ENCODE data around the gene ZDHHC11. TPM values are rescaled to one million over a fixed set of nuclear protein-coding genes. Genes with fewer than 3 reads are reported as not detected.

The ZDHHC11 gene
- total RNA-seq, 1 experiment from 2014 or later = 17.0 TPM

DNA sequence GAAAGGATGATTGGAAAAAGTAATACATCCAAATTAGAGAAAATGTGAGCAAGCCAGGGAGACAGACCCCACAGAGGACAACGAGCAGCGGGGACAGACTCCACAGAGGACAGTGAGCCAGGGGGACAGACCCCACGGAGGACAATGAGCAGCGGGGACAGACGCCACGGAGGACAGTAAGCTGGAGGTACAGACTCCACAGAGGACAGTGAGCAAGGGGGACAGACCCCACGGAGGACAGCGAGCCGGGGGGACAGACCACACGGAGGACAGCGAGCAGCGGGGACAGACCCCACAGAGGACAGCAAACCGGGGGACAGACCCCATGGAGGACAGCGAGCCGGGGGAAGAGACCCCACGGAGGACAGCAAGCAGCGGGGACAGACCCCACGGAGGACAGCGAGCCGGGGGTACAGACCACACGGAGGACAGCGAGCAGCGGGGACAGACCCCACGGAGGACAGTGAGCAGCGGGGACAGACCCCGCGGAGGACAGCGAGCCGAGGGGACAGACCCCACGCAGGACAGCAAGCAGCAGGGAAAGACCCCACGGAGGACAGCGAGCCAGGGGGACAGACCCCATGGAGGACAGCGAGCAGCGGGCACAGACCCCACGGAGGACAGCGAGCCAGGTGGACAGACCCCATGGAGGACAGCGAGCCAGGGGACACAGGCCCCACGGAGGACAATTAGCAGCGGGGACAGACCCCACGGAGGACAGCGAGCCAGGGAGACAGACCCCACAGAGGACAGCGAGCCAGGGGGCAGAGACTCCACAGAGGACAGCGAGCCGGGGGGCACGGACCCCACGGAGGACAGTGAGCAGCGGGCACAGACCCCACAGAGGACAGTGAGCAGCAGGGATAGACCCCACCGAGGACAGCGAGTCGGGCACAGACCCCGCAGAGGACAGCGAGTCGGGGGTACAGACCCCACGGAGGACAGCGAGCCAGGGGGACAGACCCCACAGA, 1.9 kb upstream of the ZDHHC11 start:
- ATAC-seq (no peak), DNase-seq (ENCODE audit: low read depth, low spot score) (no peak)
- CTCF ChIA-PET = no interaction called here
- Histone ChIP-seq H3K4me2 (ENCODE audit: low read length) (no peak overlapping the region), H3K9me3 (ENCODE audit: control insufficient read depth in 1 of 2, insufficient read depth in 1 of 2, low read depth in 1 of 2, low read length in 2 of 2) (no peaks in the 10 kb centered on the region), H3K79me2 (ENCODE audit: insufficient read depth, low read length) (no peaks in the 10 kb centered on the region), H3K9me2 (ENCODE audit: insufficient read depth) (no peaks in the 10 kb centered on the region), H2AFZ (ENCODE audit: low read depth, low read length, poor library complexity, severe bottlenecking) (no peak overlapping the region), H3K27ac (ENCODE audit: low read depth, low read length) (no peak overlapping the region), H4K20me1 (ENCODE audit: insufficient read depth) (no peaks in the 10 kb centered on the region), H3K27me3 (ENCODE audit: insufficient read depth, low read length) (no peaks in the 10 kb centered on the region), H3K36me3 (ENCODE audit: control insufficient read depth in 1 of 2, insufficient read depth in 2 of 2, low read length in 2 of 2) (no peaks in the 10 kb centered on the region), H3K9ac (ENCODE audit: low read length) (no peak overlapping the region), H3K4me3 (replicated peaks in 1 of 2; ENCODE audit: low read depth in 1 of 2, low read length in 2 of 2) (no peak overlapping the region), H3K4me1 (ENCODE audit: control insufficient read depth in 1 of 2, insufficient read depth in 2 of 2, low read length in 2 of 2) (no peaks in the 10 kb centered on the region)
- no TSS peak for BruUV-seq (replicated peaks)
- RAD21 ChIA-PET (ENCODE audit: low non-redundant PET in 1 of 2, low total read pairs in 2 of 2, uncharacterized antibody in 2 of 2, unreplicated experiment in 2 of 2) = no interaction called here
- no peak for TF ChIP-seq EZH2 (IDR thresholded peaks at IDR 0.05)
- no peak for TF ChIP-seq EGR1 (IDR thresholded peaks at IDR 0.05; ENCODE audit: low read depth)
- TF ChIP-seq ZNF274 (IDR thresholded peaks at IDR 0.05; ENCODE audit: low read depth, low read length) = no peak
- TF ChIP-seq ELF1 (IDR thresholded peaks at IDR 0.05; ENCODE audit: borderline replicate concordance, low read depth) = no peak
- TF ChIP-seq JUND (IDR thresholded peaks at IDR 0.05) = no peak
- no peak for TF ChIP-seq FOSL1 (IDR thresholded peaks at IDR 0.05; ENCODE audit: low read depth)
- TF ChIP-seq SP1 (IDR thresholded peaks at IDR 0.05; ENCODE audit: low read depth) = no peak
- TF ChIP-seq, protein P1, sequence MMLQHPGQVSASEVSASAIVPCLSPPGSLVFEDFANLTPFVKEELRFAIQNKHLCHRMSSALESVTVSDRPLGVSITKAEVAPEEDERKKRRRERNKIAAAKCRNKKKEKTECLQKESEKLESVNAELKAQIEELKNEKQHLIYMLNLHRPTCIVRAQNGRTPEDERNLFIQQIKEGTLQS (IDR thresholded peaks at IDR 0.05) = no peak
- TF ChIP-seq, protein P2, sequence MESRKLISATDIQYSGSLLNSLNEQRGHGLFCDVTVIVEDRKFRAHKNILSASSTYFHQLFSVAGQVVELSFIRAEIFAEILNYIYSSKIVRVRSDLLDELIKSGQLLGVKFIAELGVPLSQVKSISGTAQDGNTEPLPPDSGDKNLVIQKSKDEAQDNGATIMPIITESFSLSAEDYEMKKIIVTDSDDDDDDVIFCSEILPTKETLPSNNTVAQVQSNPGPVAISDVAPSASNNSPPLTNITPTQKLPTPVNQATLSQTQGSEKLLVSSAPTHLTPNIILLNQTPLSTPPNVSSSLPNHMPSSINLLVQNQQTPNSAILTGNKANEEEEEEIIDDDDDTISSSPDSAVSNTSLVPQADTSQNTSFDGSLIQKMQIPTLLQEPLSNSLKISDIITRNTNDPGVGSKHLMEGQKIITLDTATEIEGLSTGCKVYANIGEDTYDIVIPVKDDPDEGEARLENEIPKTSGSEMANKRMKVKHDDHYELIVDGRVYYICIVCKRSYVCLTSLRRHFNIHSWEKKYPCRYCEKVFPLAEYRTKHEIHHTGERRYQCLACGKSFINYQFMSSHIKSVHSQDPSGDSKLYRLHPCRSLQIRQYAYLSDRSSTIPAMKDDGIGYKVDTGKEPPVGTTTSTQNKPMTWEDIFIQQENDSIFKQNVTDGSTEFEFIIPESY (IDR thresholded peaks at IDR 0.05; ENCODE audit: extremely low read depth, insufficient replicate concordance, low read length) = no peak
- TF ChIP-seq YY1 (IDR thresholded peaks at IDR 0.05; ENCODE audit: extremely low read depth, insufficient replicate concordance, low read depth, low read length) = no peak
- no peak for TF ChIP-seq POLR2AphosphoS5 (IDR thresholded peaks at IDR 0.05; ENCODE audit: low read depth, low read length)
- TF ChIP-seq CBX3 (IDR thresholded peaks at IDR 0.05; ENCODE audit: low read depth) = no peak
- POLR2A ChIA-PET = no interaction called here
- intact Hi-C loops (cut with micrococcal nuclease) = no loop called here
